GM06990 (cell line): ENCODE results near the gene SORL1-AS1.

ENCODE experiments used
- DNase-seq: peaks from one replicate; pipeline ENCODE4 v3.0.0-alpha.2; 2011; ENCODE audit not compliant: insufficient read length; ENCODE audit errors: extremely low read depth
- H3K27me3 ChIP-seq: replicated peaks from 2 replicates; pipeline ENCODE4 v1.6.0; 2011; ENCODE audit warnings: low read length; ENCODE audit not compliant: control insufficient read depth, insufficient read depth
- H3K36me3 ChIP-seq: 2 replicates; pipeline ENCODE4 v1.5.1; 2011; ENCODE audit warnings: low read length; ENCODE audit not compliant: control insufficient read depth, insufficient read depth
- H3K4me3 ChIP-seq: replicated peaks from 2 replicates; pipeline ENCODE4 v1.5.1; 2011; ENCODE audit warnings: low read depth, mild to moderate bottlenecking, control low read depth, low read length
- TF ChIP-seq, protein P1 (sequence below): IDR thresholded peaks from 2 replicates; pipeline ENCODE4 v1.5.1; 2011; ENCODE audit warnings: low read length, control low read depth, mild to moderate bottlenecking, inconsistent platforms; ENCODE audit not compliant: insufficient read depth, poor library complexity, severe bottlenecking

SORL1-AS1 gene

DNA sequence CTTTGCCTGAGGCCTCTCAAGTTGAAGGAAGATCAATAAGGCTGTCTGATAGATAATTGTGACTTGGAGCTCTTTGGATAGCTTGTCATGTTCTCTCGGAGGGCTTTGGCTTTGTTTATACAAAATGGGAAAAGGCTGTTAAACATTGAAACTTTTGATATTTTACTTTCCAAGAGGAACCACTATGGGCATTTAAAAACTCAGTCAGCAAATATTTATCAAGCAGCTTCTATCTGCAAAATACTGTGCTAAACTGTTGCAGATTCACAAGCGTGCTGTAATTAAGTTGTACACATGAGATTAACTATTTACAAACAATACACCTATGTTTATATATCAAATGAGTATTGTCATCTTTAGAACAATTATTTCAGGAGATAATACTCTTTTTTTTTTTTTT is 35.2 kb downstream of the SORL1-AS1 start:
- Histone ChIP-seq H3K4me3 (no peak overlapping the region), H3K36me3 (no peaks in the 10 kb centered on the region), H3K27me3 (no peaks in the 10 kb centered on the region)
- DNase-seq, result no peak
- TF ChIP-seq, protein P1, sequence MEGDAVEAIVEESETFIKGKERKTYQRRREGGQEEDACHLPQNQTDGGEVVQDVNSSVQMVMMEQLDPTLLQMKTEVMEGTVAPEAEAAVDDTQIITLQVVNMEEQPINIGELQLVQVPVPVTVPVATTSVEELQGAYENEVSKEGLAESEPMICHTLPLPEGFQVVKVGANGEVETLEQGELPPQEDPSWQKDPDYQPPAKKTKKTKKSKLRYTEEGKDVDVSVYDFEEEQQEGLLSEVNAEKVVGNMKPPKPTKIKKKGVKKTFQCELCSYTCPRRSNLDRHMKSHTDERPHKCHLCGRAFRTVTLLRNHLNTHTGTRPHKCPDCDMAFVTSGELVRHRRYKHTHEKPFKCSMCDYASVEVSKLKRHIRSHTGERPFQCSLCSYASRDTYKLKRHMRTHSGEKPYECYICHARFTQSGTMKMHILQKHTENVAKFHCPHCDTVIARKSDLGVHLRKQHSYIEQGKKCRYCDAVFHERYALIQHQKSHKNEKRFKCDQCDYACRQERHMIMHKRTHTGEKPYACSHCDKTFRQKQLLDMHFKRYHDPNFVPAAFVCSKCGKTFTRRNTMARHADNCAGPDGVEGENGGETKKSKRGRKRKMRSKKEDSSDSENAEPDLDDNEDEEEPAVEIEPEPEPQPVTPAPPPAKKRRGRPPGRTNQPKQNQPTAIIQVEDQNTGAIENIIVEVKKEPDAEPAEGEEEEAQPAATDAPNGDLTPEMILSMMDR, result no peak

DNA sequence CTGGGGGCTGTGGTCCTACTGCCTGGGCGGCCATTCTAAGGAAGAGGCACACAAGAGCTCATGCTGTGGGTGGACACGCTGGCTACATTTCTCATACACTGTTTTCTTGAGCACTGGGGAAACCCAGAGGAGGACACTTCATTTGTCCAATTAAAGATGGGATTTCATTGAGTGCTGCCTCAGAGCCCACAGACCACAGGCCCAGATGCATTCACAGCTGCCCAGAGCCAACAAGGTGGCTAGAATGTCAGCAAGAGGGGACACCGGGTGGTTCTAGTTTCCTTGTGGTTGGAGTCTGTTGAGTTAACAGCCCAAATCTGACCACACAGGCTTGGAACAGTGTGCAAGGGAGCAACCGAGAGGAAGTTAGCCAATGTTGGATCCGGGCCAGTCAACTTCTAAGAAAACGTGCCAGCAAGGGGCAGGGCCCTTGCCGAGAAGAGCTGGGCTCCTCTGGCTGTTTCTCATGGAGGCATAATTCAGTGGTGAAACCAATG is 35.7 kb downstream of the SORL1-AS1 start:
- Histone ChIP-seq H3K4me3 (no peak overlapping the region), H3K36me3 (no peaks in the 10 kb centered on the region), H3K27me3 (no peaks in the 10 kb centered on the region)
- TF ChIP-seq, protein P1, result no peak
- DNase-seq, result peak; percentile 67

DNA sequence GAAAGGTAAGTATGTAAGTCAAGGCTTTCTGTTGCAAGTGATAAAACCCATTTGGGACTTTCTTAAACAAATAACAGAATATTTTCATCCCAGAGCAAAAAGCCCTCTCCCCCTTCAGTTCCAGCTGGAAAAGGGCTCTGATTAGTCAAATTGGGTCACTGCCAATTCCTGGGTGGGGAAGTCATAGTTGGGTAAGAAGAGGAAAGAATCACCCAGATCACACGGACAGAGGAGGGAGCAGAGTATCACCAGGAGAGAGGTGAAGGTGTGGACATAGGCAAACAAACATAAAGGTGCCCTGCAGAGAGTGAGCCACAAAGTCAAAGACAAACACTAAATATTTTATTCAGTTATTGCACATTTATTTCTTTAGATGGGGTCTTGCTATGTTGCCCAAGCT is 36.9 kb downstream of the SORL1-AS1 start:
- Histone ChIP-seq H3K4me3 (no peak overlapping the region), H3K27me3 (no peaks in the 10 kb centered on the region), H3K36me3 (no peaks in the 10 kb centered on the region)
- DNase-seq, result no peak
- TF ChIP-seq, protein P1, result no peak

DNA sequence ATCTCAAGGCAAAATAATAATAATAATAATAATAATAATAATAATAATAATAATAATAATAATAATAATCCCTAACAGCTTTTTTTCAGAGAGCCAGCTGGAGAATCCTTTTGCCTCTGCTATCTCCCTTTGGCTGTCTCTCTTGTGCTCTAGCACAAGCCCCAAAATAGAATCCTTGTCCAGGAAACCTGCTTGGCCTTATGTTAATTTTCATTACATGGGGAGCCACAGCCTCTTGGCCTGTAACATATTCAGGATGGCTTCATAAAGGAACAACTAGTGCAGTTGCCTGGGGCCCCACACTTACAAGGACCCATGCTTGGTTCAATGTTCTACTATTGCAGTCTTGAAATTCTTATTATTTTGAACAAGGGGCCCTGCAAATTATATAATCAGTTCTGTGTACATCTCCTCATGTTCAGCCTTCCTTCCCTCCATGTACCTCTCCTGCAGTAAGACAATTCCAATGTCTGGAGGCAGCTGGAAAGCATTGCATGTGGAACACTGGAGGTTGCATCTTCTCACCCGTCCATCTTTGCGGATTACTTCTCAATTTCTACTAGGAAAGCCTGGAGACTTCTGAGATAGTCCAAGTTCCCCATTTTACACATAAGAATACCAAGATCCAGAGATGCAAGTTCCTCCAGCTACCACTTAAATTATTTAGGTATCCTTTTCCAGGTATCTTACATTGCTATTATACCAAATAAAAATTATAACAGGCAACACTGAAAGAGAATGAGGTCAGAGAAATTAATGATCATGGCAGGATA is 38.4 kb downstream of the SORL1-AS1 start:
- Histone ChIP-seq H3K4me3 (no peak overlapping the region), H3K36me3 (no peaks in the 10 kb centered on the region), H3K27me3 (no peaks in the 10 kb centered on the region)
- no peak for DNase-seq
- TF ChIP-seq, protein P1, result no peak

DNA sequence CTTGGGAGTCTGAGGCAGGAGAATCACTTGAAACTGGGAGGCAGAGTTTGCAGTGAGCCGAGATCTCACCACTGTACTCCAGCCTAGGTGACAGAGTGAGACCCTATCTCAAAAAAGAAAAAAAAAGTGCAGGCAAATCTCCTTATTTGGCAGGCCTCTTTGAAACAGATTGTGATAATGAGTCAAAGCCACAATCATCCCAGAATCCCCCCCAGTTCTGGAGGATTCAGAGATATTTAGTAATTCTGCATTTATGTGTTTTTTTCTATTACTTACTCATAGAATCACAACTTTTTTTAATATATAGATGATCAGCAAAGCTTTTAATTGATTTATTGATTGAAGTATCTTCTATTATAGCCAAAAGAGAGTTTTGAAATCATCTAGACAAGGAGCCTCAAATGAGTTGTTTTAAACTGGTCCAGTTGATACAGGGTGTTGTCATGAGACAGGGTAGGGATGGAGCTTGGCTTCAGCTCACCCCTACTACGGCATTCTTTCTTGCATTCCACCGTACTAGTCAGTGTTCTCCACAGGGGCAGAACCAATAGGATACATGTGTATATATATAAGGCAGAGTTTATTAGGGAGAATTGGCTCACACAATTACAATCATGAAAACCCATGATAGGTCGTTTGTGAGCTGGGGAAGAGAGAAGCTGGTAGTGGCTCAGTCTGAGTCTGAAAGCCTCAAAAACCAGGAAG is 39.9 kb downstream of the SORL1-AS1 start:
- no peak for DNase-seq
- H3K36me3 ChIP-seq, result no peaks in the 10 kb centered on the region
- H3K27me3 ChIP-seq, result no peaks in the 10 kb centered on the region
- TF ChIP-seq, protein P1, result no peak
- no peak overlapping the region for H3K4me3 ChIP-seq
